Pons (tissue), 1 donor: ENCODE measurements around the gene PCSK5.
"Not testable (repeated sequence)": the region's sequence is repeated elsewhere in the genome, so short reads cannot be mapped to it uniquely, and the experiment has no call there.

Source experiments
- DNase-seq: peaks from one replicate; pipeline ENCODE4 v3.0.0-alpha.2; 2016; ENCODE audit warnings: low spot score

PCSK5 gene

GRCh38 chr9:76247426-76247825 is 357.0 kb downstream of the PCSK5 start:
- DNase-seq = no peak

- no peak for DNase-seq
Measured at GRCh38 chr9:76249309-76249708, 358.8 kb downstream of the PCSK5 start.

- peak; percentile 46 for DNase-seq
Measured at GRCh38 chr9:76255781-76256455, 365.4 kb downstream of the PCSK5 start.

GRCh38 chr9:76257311-76257710 is 366.8 kb downstream of the PCSK5 start:
- DNase-seq = no peak

GRCh38 chr9:76266649-76267283 is 376.3 kb downstream of the PCSK5 start:
- no peak for DNase-seq

GRCh38 chr9:76267284-76267652 is 376.8 kb downstream of the PCSK5 start:
- DNase-seq = no peak

GRCh38 chr9:76269789-76270188 is 379.3 kb downstream of the PCSK5 start:
- DNase-seq = no peak

GRCh38 chr9:76271755-76272154 is 381.3 kb downstream of the PCSK5 start:
- DNase-seq = no peak

GRCh38 chr9:76289042-76289441 is 398.6 kb downstream of the PCSK5 start:
- no peak for DNase-seq

- DNase-seq = no peak
Measured at GRCh38 chr9:76289703-76290102, 399.2 kb downstream of the PCSK5 start.

- DNase-seq = no peak
Measured at GRCh38 chr9:76290555-76290954, 400.1 kb downstream of the PCSK5 start.

GRCh38 chr9:76292246-76292645 is 401.8 kb downstream of the PCSK5 start:
- no peak for DNase-seq

- no peak for DNase-seq
Measured at GRCh38 chr9:76292658-76293057, 402.2 kb downstream of the PCSK5 start.

- DNase-seq = no peak
Measured at GRCh38 chr9:76294301-76294700, 403.8 kb downstream of the PCSK5 start.

- no peak for DNase-seq
Measured at GRCh38 chr9:76296561-76297310, 406.3 kb downstream of the PCSK5 start.

- DNase-seq = no peak
Measured at GRCh38 chr9:76297721-76298239, 407.3 kb downstream of the PCSK5 start.

- DNase-seq = no peak
Measured at GRCh38 chr9:76298521-76299144, 408.2 kb downstream of the PCSK5 start.

GRCh38 chr9:76302543-76302942 is 412.1 kb downstream of the PCSK5 start:
- no peak for DNase-seq

- DNase-seq = peak; percentile 58
Measured at GRCh38 chr9:76302947-76303550, 412.6 kb downstream of the PCSK5 start.

- not testable (repeated sequence) for DNase-seq
Measured at GRCh38 chr9:76307047-76307446, 416.6 kb downstream of the PCSK5 start.

GRCh38 chr9:76310577-76310976 is 420.1 kb downstream of the PCSK5 start:
- no peak for DNase-seq

GRCh38 chr9:76310991-76311390 is 420.5 kb downstream of the PCSK5 start:
- no peak for DNase-seq
